ENCODE data around the gene DARS1.
A peak's percentile ranks its signal among the peaks of the same experiment; 100 is the strongest.
"Not testable (repeated sequence)": the region's sequence is repeated elsewhere in the genome, so short reads cannot be mapped to it uniquely, and the experiment has no call there.

DARS1 gene

DNA sequence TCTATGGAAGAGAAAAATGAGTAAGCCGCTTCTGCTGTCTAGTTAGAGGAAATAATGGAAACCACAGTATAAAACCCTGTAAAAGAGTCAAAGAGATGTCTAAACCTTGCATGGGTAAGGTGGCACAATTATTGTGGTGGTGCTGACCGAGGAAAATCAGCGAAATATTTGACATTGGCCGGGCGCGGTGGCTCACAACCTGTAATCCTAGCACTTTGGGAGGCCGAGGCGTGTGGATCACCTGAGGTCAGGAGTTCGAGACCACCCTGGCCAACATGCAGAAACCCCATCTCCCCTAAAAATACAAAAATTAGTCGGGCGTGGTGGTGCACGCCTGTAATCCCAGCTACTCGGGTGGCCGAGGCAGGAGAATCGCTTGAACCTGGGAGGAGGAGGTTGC is 108.7 kb downstream of the DARS1 start:
- DNase-seq (ENCODE audit: low read depth) = not testable (repeated sequence)

DNA sequence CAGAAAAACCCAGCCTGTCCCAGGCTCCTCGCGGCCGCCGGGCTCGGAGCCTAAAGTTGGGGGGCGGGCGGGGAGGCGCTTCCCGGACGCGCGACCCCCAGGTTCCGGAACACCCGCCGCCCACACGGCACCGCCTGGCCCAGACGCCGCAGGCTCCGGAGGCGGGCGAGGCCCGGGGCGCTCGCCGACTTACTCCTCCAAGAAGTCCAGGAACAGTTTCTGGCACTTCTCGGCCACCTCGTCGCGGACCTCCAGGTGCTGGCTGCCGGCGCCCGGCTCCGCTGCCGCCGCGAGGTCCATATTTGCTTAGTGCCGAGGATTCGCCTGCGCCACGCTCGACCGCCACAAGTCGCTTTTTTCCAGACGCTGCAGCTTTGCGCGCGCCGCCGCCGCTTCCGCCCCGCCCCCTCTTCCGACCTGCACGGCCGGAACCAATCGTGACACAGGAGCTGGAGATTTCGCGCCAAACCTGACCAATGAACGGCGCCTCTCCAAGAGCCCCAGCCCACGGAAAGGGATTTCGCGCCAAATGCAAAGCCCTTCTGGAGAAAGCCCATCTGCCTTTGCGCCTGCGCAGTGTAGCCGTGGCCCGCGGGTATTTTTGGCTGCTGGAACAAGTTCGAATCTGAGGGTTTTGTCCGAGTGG is 109.2 kb downstream of the DARS1 start, which contains the start of gene MCM6:
Gene MCM6 (minus strand): TSS at position 378 of the 646 bp plus-strand sequence. CDS start 78 bp downstream, at position 300.
- DNase-seq (ENCODE audit: low read depth) = peak; percentile 99

DNA sequence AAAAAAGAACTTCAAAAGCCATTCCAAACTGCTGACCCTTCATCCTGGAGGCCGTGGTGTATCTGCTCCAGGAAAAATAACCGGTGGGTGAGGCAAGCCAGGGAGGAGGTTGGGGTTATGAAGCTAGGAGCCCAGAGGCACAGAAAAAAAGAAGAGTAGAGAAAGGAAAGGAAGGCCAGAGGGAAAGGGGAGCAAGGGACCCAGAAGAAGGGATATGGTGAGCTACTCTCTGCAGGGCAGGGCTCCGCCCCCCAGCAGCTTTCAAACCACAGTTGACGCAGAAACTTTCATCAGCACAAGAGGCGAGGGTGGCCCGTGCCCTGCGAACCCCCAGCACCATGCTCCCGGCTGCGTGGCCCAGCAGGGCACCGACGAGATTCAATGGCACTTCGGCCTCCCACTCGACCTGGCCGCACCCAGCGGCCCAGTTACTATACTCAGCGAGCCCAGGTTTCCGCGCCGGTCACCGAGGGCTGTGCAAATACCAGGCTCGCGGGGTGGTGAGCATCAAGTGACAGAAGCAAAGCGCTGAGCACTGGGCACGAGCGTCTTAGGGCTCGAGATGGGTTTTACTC is 109.8 kb downstream of the DARS1 start:
- peak; percentile 18 for DNase-seq (ENCODE audit: low read depth)

DNA sequence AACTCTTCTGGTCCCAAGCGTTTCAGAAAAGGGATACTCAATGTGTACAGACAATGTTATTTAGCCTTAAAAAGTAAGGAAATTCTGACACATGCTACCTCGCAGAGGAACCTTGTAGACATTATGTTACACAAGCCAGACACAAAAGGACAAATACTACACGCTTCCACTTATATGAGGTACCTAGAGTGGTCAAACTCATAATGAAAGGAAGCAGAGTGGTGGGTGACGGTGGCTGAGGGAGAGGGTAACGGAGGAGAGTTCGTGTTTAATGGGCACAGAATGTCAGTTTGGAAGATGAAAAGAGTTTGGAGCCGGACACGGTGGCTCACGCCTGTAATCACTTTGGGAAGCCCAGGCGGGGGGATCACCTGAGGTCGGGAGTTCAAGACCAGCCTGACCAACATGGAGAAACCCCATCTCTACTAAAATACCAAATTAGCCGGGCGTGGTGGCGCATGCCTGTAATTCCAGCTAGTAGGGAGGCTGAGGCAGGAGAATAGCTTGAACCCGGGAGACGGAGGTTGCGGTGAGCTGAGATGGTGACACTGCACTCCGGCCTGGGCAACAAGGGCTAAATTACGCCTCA is 110.6 kb downstream of the DARS1 start:
- no peak for DNase-seq (ENCODE audit: low read depth)

DNA sequence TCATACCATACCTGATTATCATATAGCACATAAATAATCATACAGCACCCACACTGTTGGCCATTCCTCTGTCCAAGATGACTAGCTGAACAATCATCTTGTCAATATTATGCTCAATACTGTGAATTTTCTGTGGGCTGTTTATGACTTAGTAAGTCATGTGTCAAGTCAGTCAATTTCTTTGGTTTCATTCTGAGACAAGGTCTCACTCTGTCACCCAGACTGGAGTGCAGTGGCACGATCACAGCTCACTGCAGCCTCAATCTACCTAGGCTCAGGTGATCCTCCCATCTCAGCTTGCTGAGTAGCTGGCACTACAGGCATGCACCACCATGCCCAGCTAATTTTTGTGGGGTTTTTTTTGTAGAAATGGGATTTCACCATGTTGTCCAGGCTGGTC is 114.9 kb downstream of the DARS1 start:
- DNase-seq (ENCODE audit: low read depth) = no peak

DNA sequence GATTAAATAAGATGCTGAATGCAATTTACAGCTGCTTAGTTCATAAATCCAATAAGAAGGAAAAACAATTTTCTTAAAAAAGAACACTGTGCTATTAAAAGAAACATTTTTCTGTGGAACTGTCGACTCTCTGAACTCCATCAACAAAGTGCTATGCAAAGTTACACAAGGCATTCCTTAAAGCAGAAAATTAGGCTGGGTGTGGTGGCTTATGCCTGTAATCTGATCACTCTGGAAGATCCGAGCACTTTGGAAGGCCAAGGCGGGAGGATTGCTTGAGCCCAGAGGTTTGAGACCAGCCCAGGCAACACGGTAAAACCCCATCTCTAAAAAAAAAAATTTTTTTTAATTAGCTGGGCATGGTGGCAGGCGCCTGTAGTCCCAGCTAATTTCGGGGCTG is 122.2 kb downstream of the DARS1 start:
- DNase-seq (ENCODE audit: low read depth) = no peak

DNA sequence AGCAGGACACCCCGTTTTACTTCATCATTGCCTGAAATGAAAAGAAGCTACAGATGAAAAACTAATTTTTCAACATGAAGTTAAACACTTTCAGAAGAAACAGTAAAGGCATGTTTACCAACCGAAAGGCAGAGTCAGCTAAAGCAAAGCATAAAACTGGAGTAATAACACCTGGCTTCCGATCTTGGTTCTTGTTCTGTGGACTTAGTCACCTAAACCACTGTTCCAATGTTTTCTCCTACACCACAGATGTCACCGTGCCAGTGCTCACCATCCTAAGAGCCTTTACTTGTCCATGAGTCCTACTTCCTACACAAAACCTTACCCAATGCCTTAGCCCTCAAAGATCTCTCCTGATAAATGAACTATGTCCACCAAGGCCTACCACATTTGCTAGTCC is 122.7 kb downstream of the DARS1 start:
- DNase-seq (ENCODE audit: low read depth) = no peak
